HEK293T (cell line): ENCODE results near the gene PLCD3.

ENCODE experiments used
- CTCF ChIA-PET: fragments of 350-600 bp; formaldehyde crosslinking; extraction: SDS; loops from one replicate; lab custom pipeline; 2021; ENCODE audit warnings: antibody characterized with exemption, inconsistent platforms; lab: Yijun Ruan, JAX
- POLR2A ChIA-PET: fragments of 350-600 bp; formaldehyde crosslinking; extraction: SDS; loops from one replicate; lab custom pipeline; 2020; ENCODE audit warnings: antibody characterized with exemption, inconsistent platforms; lab: Yijun Ruan, JAX
- DNase-seq: peaks from one replicate; pipeline ENCODE4 v3.0.0; 2012; ENCODE audit warnings: mixed read lengths; ENCODE audit errors: extremely low spot score
- ARNT ChIP-seq: fragments of 450-650 bp; IDR thresholded peaks from 2 replicates; pipeline ENCODE4 v1.6.1; 2017; ENCODE audit warnings: mild to moderate bottlenecking
- BHLHE40 ChIP-seq: fragments of 450-650 bp; IDR thresholded peaks from 2 replicates; pipeline ENCODE4 v1.6.1; 2016; ENCODE audit warnings: mild to moderate bottlenecking, moderate library complexity, borderline replicate concordance
- CTBP1 ChIP-seq: fragments of 450-650 bp; IDR thresholded peaks from 2 replicates; pipeline ENCODE4 v1.6.1; 2016; ENCODE audit warnings: borderline replicate concordance
- ELF4 ChIP-seq: fragments of 450-650 bp; IDR thresholded peaks from 2 replicates; pipeline ENCODE4 v1.6.1; 2017; ENCODE audit warnings: antibody characterized with exemption
- FOXA1 ChIP-seq: fragments of 450-650 bp; IDR thresholded peaks from 2 replicates; pipeline ENCODE4 v1.6.1; 2016; ENCODE audit warnings: mild to moderate bottlenecking
- FOXK2 ChIP-seq: fragments of 450-650 bp; IDR thresholded peaks from 2 replicates; pipeline ENCODE4 v1.6.1; 2016; ENCODE audit warnings: mild to moderate bottlenecking
- FOXM1 ChIP-seq: fragments of 450-650 bp; IDR thresholded peaks from 2 replicates; pipeline ENCODE4 v1.6.1; 2017; ENCODE audit warnings: mild to moderate bottlenecking, borderline replicate concordance
- HDGF ChIP-seq: fragments of 450-650 bp; IDR thresholded peaks from 2 replicates; pipeline ENCODE4 v1.6.1; 2017; ENCODE audit warnings: antibody characterized with exemption, borderline replicate concordance
- L3MBTL2 ChIP-seq: fragments of 450-650 bp; conservative IDR thresholded peaks from 2 replicates; pipeline ENCODE4 v1.6.1; 2016; ENCODE audit warnings: mild to moderate bottlenecking
- LEF1 ChIP-seq: fragments of 450-650 bp; IDR thresholded peaks from 2 replicates; pipeline ENCODE4 v1.6.1; 2017; ENCODE audit warnings: mild to moderate bottlenecking, borderline replicate concordance
- NFRKB ChIP-seq: fragments of 450-650 bp; IDR thresholded peaks from 2 replicates; pipeline ENCODE4 v1.6.1; 2016; ENCODE audit warnings: mild to moderate bottlenecking, moderate library complexity
- PKNOX1 ChIP-seq: fragments of 450-650 bp; IDR thresholded peaks from 2 replicates; pipeline ENCODE4 v1.6.1; 2016
- SP1 ChIP-seq: fragments of 450-650 bp; IDR thresholded peaks from 2 replicates; pipeline ENCODE4 v1.6.1; 2017
- SUZ12 ChIP-seq: fragments of 450-650 bp; IDR thresholded peaks from 2 replicates; pipeline ENCODE4 v1.6.1; 2016; ENCODE audit warnings: mild to moderate bottlenecking
- TARDBP ChIP-seq: fragments of 450-650 bp; IDR thresholded peaks from 2 replicates; pipeline ENCODE4 v1.6.1; 2016
- ZNF384 ChIP-seq: fragments of 450-650 bp; IDR thresholded peaks from 2 replicates; pipeline ENCODE4 v1.6.1; 2016

Gene PLCD3

GRCh38 chr17:45098869-45099616 is 33.3 kb downstream of the PLCD3 start:
- CTCF ChIA-PET: interaction anchor here (0.6 to 3.0 kb wide), 17 partner anchors 9 to 218 kb away, joined by 3 to 15 read pairs (median 3); partner anchors contain the start of genes ACBD4 and NMT1
- TF ChIP-seq SUZ12: no peak
- no peak for TF ChIP-seq ARNT
- TF ChIP-seq LEF1: no peak
- no peak for TF ChIP-seq CTBP1
- POLR2A ChIA-PET: interaction anchor here (0.6 to 1.6 kb wide), 5 partner anchors 25 to 159 kb away, joined by 3 to 5 read pairs (median 3); partner anchors contain the start of gene HEXIM1
- DNase-seq: peak; percentile 91

- no peak for DNase-seq
- TF ChIP-seq HDGF (no peak), ZNF384 (no peak), FOXA1 (no peak), LEF1 (no peak), BHLHE40 (no peak), L3MBTL2 (no peak), NFRKB (no peak), FOXK2 (no peak), SP1 (no peak), FOXM1 (no peak), CTBP1 (no peak), ELF4 (no peak), SUZ12 (no peak), ARNT (no peak), TARDBP (no peak), PKNOX1 (no peak)
- CTCF ChIA-PET: interaction anchor here (0.6 to 3.0 kb wide), 12 partner anchors 8 to 180 kb away, joined by 3 to 15 read pairs (median 4); partner anchors contain the start of gene ACBD4
- POLR2A ChIA-PET: interaction anchor here (1.6 kb wide), 1 partner anchor 51 kb away, joined by 5 read pairs; the partner anchor contains the start of gene HEXIM1
Observed at GRCh38 chr17:45098081-45098868, 34.0 kb downstream of the PLCD3 start.

GRCh38 chr17:45096926-45097325 is 35.4 kb downstream of the PLCD3 start:
- POLR2A ChIA-PET: interaction anchor here (0.6 kb wide), 1 partner anchor 11 kb away, joined by 3 read pairs; no protein-coding TSS in a partner anchor
- CTCF ChIA-PET: interaction anchor here (1.4 to 1.9 kb wide), 2 partner anchors 39 to 186 kb away, joined by 3 to 4 read pairs; partner anchors contain the start of gene ACBD4
- DNase-seq: no peak
- TF ChIP-seq LEF1 (no peak), SP1 (no peak), CTBP1 (no peak), SUZ12 (no peak), ARNT (no peak), PKNOX1 (no peak), HDGF (no peak), FOXM1 (no peak), ELF4 (no peak), FOXK2 (no peak), TARDBP (no peak), L3MBTL2 (no peak), NFRKB (no peak), FOXA1 (no peak)

- TF ChIP-seq HDGF (no peak), TARDBP (no peak), PKNOX1 (no peak), ELF4 (no peak), FOXM1 (no peak), LEF1 (no peak), BHLHE40 (no peak), CTBP1 (no peak), SP1 (no peak), ARNT (no peak), NFRKB (no peak)
- POLR2A ChIA-PET: interaction anchor here (0.6 kb wide), 1 partner anchor 10 kb away, joined by 3 read pairs; no protein-coding TSS in a partner anchor
- CTCF ChIA-PET: interaction anchor here (0.6 to 1.9 kb wide), 3 partner anchors 39 to 185 kb away, joined by 3 to 4 read pairs (median 4); partner anchors contain the start of gene ACBD4
- DNase-seq: peak; percentile 34
Observed at GRCh38 chr17:45096141-45096540, 36.2 kb downstream of the PLCD3 start.

- ChIA-PET CTCF (no interaction called here), POLR2A (no interaction called here)
- TF ChIP-seq SUZ12 (no peak), FOXM1 (no peak), BHLHE40 (no peak), HDGF (no peak), NFRKB (no peak), TARDBP (no peak), LEF1 (no peak), ARNT (no peak), SP1 (no peak), PKNOX1 (no peak), CTBP1 (no peak), FOXK2 (no peak), FOXA1 (no peak), ELF4 (no peak), L3MBTL2 (no peak), ZNF384 (no peak)
- DNase-seq: no peak
Observed at GRCh38 chr17:45093444-45094110, 38.7 kb downstream of the PLCD3 start.
